IMR-90 (cell line): ENCODE results near the gene KAT6B. TPM values are rescaled to one million over a fixed set of nuclear protein-coding genes. Genes with fewer than 3 reads are reported as not detected.

Experiments
- ATAC-seq: fragments of 200-7000 bp; cut with Tn5 transposase; 2 replicates; pipeline ENCODE4 v1.9.1; 2020; ENCODE audit warnings: low read depth, mild to moderate bottlenecking, moderate library complexity
- BruUV-seq: library from RNA; stranded (reverse); fragments of 400-500 nt; replicated peaks from 2 replicates; lab custom pipeline; 2021; lab: Mats Ljungman, UMichigan
- CTCF ChIA-PET: fragments of 300-600 bp; formaldehyde crosslinking; extraction: SDS; loops from one replicate; lab custom pipeline; 2021; ENCODE audit warnings: antibody characterized with exemption; lab: Yijun Ruan, JAX
- POLR2A ChIA-PET: fragments of 300-600 bp; sonication (Branson Sonifier 250); formaldehyde crosslinking; loops from one replicate; lab custom pipeline; 2022; ENCODE audit warnings: antibody characterized with exemption; ENCODE audit not compliant: unreplicated experiment; lab: Charles Lee
- DNase-seq: peaks from one replicate; pipeline ENCODE4 v3.0.0; 2013
- H2AFZ ChIP-seq: replicated peaks from 2 replicates; pipeline ENCODE3; 2013; ENCODE audit warnings: low read length, mild to moderate bottlenecking; ENCODE audit not compliant: poor library complexity
- H2AK5ac ChIP-seq: 2 replicates; pipeline ENCODE4 v1.6.1; 2013; ENCODE audit warnings: low read depth, low read length, inconsistent platforms
- H2AK9ac ChIP-seq: replicated peaks from 2 replicates; pipeline ENCODE3; 2013; ENCODE audit warnings: mild to moderate bottlenecking, low read depth, low read length, moderate library complexity; ENCODE audit not compliant: poor library complexity
- H2BK120ac ChIP-seq: 2 replicates; pipeline ENCODE4 v1.6.1; 2013; ENCODE audit warnings: low read depth, low read length, inconsistent platforms
- H2BK15ac ChIP-seq: 3 replicates; pipeline ENCODE4 v1.6.1; 2013; ENCODE audit warnings: low read depth, low read length, inconsistent platforms
- H2BK20ac ChIP-seq: 2 replicates; pipeline ENCODE4 v1.6.1; 2013; ENCODE audit warnings: low read depth, mild to moderate bottlenecking, inconsistent platforms, low read length, moderate library complexity
- H2BK5ac ChIP-seq: 2 replicates; pipeline ENCODE4 v1.6.1; 2013; ENCODE audit warnings: mild to moderate bottlenecking, low read depth, low read length, inconsistent platforms; ENCODE audit not compliant: poor library complexity, severe bottlenecking
- H3K14ac ChIP-seq: replicated peaks from 2 replicates; pipeline ENCODE4 v1.6.1; 2013; ENCODE audit warnings: low read depth, low read length, inconsistent platforms
- H3K18ac ChIP-seq: 2 replicates; pipeline ENCODE4 v1.6.1; 2013; ENCODE audit warnings: low read depth, low read length, control low read depth
- H3K23ac ChIP-seq: 2 replicates; pipeline ENCODE4 v1.6.1; 2013; ENCODE audit warnings: low read depth, low read length, inconsistent platforms
- H3K27ac ChIP-seq: 2 replicates; pipeline ENCODE4 v1.5.1; 2013; ENCODE audit warnings: mild to moderate bottlenecking, control low read depth, low read length; ENCODE audit not compliant: insufficient read depth
- H3K27me3 ChIP-seq: 2 replicates; pipeline ENCODE4 v1.6.1; 2013; ENCODE audit warnings: low read length; ENCODE audit not compliant: control insufficient read depth, insufficient read depth
- H3K36me3 ChIP-seq: 2 replicates; pipeline ENCODE4 v1.6.1; 2013; ENCODE audit warnings: low read length, mixed read lengths; ENCODE audit not compliant: control insufficient read depth, insufficient read depth
- H3K4ac ChIP-seq: 2 replicates; pipeline ENCODE4 v1.6.1; 2013; ENCODE audit warnings: low read depth, low read length, inconsistent platforms
- H3K4me1 ChIP-seq: 2 replicates; pipeline ENCODE4 v1.6.1; 2013; ENCODE audit warnings: low read length, mixed read lengths; ENCODE audit not compliant: control insufficient read depth, insufficient read depth
- H3K4me2 ChIP-seq: 2 replicates; pipeline ENCODE4 v1.6.1; 2013; ENCODE audit warnings: low read depth, mild to moderate bottlenecking, control low read depth, low read length, moderate library complexity
- H3K4me3 ChIP-seq: 2 replicates; pipeline ENCODE4 v1.5.1; 2013; ENCODE audit warnings: low read depth, mild to moderate bottlenecking, control low read depth, low read length, moderate library complexity; ENCODE audit not compliant: insufficient read depth
- H3K56ac ChIP-seq: 2 replicates; pipeline ENCODE4 v1.6.1; 2013; ENCODE audit warnings: low read length, inconsistent platforms; ENCODE audit not compliant: insufficient read depth; ENCODE audit errors: extremely low read depth
- H3K79me1 ChIP-seq, 2 experiments: 2 replicates each; pipeline ENCODE4 v1.6.1; 2013; ENCODE audit warnings: low read length in 2 of 2, inconsistent platforms in 1 of 2, low read depth in 1 of 2
- H3K9ac ChIP-seq: 2 replicates; pipeline ENCODE4 v1.6.1; 2013; ENCODE audit warnings: low read depth, low read length, control low read depth
- H3K9me1 ChIP-seq: 2 replicates; pipeline ENCODE4 v1.6.1; 2013; ENCODE audit warnings: low read length, inconsistent platforms; ENCODE audit not compliant: insufficient read depth
- H3K9me3 ChIP-seq: 2 replicates; pipeline ENCODE4 v1.6.1; 2013; ENCODE audit warnings: low read length; ENCODE audit not compliant: control insufficient read depth, insufficient read depth
- H4K20me1 ChIP-seq: 2 replicates; pipeline ENCODE4 v1.6.1; 2013; ENCODE audit warnings: low read length, inconsistent platforms; ENCODE audit not compliant: insufficient read depth
- H4K5ac ChIP-seq: 2 replicates; pipeline ENCODE4 v1.6.1; 2013; ENCODE audit warnings: mild to moderate bottlenecking, low read depth, low read length, control low read depth
- H4K8ac ChIP-seq, 2 experiments: 2 replicates each; pipeline ENCODE4 v1.6.1; 2013; ENCODE audit warnings: low read depth in 2 of 2, low read length in 2 of 2, control low read depth in 1 of 2, inconsistent platforms in 1 of 2
- H4K91ac ChIP-seq: 2 replicates; pipeline ENCODE4 v1.6.1; 2013; ENCODE audit warnings: low read depth, low read length, inconsistent platforms; ENCODE audit not compliant: insufficient read depth
- BHLHE40 ChIP-seq: fragments of 150-350 bp; IDR thresholded peaks from 2 replicates; pipeline ENCODE4 v1.6.1; 2016; ENCODE audit warnings: mild to moderate bottlenecking, low read depth, low read length
- CEBPB ChIP-seq: IDR thresholded peaks from 2 replicates; pipeline ENCODE4 v1.6.1; 2012; ENCODE audit warnings: low read depth, low read length, improper control_type of control experiment
- CHD1 ChIP-seq: IDR thresholded peaks from 2 replicates; pipeline ENCODE4 v1.6.1; 2012; ENCODE audit warnings: low read depth, low read length, improper control_type of control experiment
- FOS ChIP-seq: fragments of 150-350 bp; IDR thresholded peaks from 2 replicates; pipeline ENCODE4 v1.6.1; 2016; ENCODE audit warnings: low read depth, low read length
- MAFK ChIP-seq: IDR thresholded peaks from 2 replicates; pipeline ENCODE4 v1.6.1; 2012; ENCODE audit warnings: low read depth, low read length, improper control_type of control experiment
- MAZ ChIP-seq: IDR thresholded peaks from 2 replicates; pipeline ENCODE4 v1.6.1; 2012; ENCODE audit warnings: low read depth, mild to moderate bottlenecking, low read length, improper control_type of control experiment, moderate library complexity, borderline replicate concordance
- MXI1 ChIP-seq: IDR thresholded peaks from 2 replicates; pipeline ENCODE4 v1.6.1; 2012; ENCODE audit warnings: low read depth, mild to moderate bottlenecking, low read length, moderate library complexity, borderline replicate concordance
- POLR2A ChIP-seq: IDR thresholded peaks from 2 replicates; pipeline ENCODE4 v1.6.1; 2012; ENCODE audit warnings: mild to moderate bottlenecking, low read depth, low read length
- RAD21 ChIP-seq: IDR thresholded peaks from 2 replicates; pipeline ENCODE4 v1.6.1; 2012; ENCODE audit warnings: low read length, improper control_type of control experiment
- RCOR1 ChIP-seq: IDR thresholded peaks from 2 replicates; pipeline ENCODE4 v1.6.1; 2012; ENCODE audit warnings: mild to moderate bottlenecking, low read length, improper control_type of control experiment; ENCODE audit not compliant: insufficient replicate concordance
- SMC3 ChIP-seq: fragments of 150-350 bp; IDR thresholded peaks from 2 replicates; pipeline ENCODE4 v1.6.1; 2016; ENCODE audit warnings: low read depth, mild to moderate bottlenecking, antibody characterized with exemption, low read length, moderate library complexity
- WGBS, 2 experiments: methylation state at CpG; one replicate each; pipeline versions ENCODE4 v1.1.5 to v1.1.7; 2013; ENCODE audit warnings: missing lambda C conversion rate in 2 of 2; ENCODE audit not compliant: insufficient read length in 1 of 2; ENCODE audit errors: extremely low coverage in 2 of 2; 5-methylcytosine and 5-hydroxymethylcytosine counted together
- dilution Hi-C: fragments of 300-500 bp; cut with HindIII; formaldehyde crosslinking; loops from one replicate; pipeline ENCODE4 v1.14.3; 2018; ENCODE audit warnings: low sequenced_read_pairs; ENCODE audit not compliant: unreplicated experiment
- in situ Hi-C: fragments of 300-500 bp; cut with MboI; formaldehyde crosslinking; loops from 3 replicates; pipeline ENCODE4 v1.14.3; 2019; ENCODE audit warnings: low sequenced_read_pairs, inconsistent platforms, mixed read lengths
- intact Hi-C: fragments of 100-400 bp; cut with micrococcal nuclease; formaldehyde crosslinking; loops from 2 replicates; pipeline ENCODE4 v1.10.0; 2022
- polyA plus RNA-seq, 3 experiments: library from polyadenylated mRNA; depleted of rRNA; stranded (reverse); fragments of >200 nt; gene quantifications; 2 replicates each; pipeline ENCODE4 v1.2.3, GENCODE V29; 2012; ENCODE audit warnings: low replicate concordance in 1 of 3
- total RNA-seq: library from RNA; depleted of rRNA; stranded (reverse); fragments of >200 nt; gene quantifications from 2 replicates; pipeline ENCODE4 v1.2.3, GENCODE V29; 2012
- TF ChIP-seq, protein P1 (sequence below): fragments of 150-350 bp; IDR thresholded peaks from 2 replicates; pipeline ENCODE4 v1.6.1; 2017; ENCODE audit warnings: mild to moderate bottlenecking, antibody characterized with exemption, low read length, low read depth
- TF ChIP-seq, protein P2 (sequence below): conservative IDR thresholded peaks from 2 replicates; pipeline ENCODE4 v1.5.1; 2012; ENCODE audit warnings: mild to moderate bottlenecking, low read depth, low read length, improper control_type of control experiment

Gene KAT6B
- total and polyA plus RNA-seq, 2 of the 4 experiments (the other 2 are of a cell fraction): 8.8 to 28.1 TPM

DNA sequence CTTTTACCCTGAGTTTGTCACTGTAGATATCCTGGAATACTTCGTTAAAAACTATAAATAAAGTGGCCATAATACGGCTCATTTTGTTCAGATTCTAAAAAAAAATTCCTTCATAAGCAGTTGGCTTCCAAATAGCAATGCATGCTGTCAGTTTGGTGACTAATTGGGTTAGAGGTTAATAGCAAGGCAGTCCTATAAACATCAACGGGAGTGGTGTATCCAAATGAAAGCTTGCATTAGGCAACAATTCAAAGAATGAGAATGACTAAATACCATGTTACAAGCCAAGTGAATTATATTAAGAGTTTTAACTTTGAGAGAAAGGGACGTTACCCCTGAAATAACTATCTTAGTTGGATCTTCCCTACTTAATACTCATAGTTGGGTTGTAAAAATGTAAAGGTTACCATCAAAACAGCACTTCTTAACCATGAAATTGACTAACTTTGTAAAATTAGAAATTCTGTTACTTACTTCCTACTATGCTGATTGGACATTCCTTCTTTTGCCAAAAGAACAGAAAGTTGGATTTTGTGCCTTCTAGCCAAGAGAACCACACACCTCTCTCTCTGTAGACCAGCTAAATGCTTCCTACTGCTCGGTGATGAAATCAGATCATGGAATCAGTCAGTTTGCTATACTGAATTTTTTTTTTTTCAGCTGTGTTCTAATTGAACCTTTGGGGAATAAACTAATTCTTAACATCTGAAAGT lies 98.0 kb downstream of the KAT6B start:
- dilution Hi-C loops (no loop called here), intact Hi-C loops (loop anchor here (10.0 kb wide), 1 partner anchor 310 kb away; the partner anchor contains the start of gene COMTD1), in situ Hi-C loops (no loop called here)
- Histone ChIP-seq H4K8ac (peak overlapping the region; percentile 58 to 91), H4K5ac (peak overlapping the region; percentile 97; the same call in 1 of the 2 replicates), H3K4me2 (peak overlapping the region; percentile 94), H3K18ac (peak overlapping the region; percentile 99), H3K79me1 (peaks cover 33 to 63% of the 10 kb centered on the region in 2 experiments), H2AK5ac (peak overlapping the region; percentile 48; the same call in 1 of the 2 replicates), H3K4me1 (peaks cover 27% of the 10 kb centered on the region), H3K9ac (peak overlapping the region; percentile 71; the same call in 1 of the 2 replicates), H3K4me3 (peak overlapping the region; percentile 20; the same call in 1 of the 2 replicates), H3K36me3 (no peaks in the 10 kb centered on the region), H3K27ac (peak overlapping the region; percentile 94), H3K23ac (peak overlapping the region; percentile 95), H4K20me1 (0 out of 2 replicates have a peak, but pooled peaks cover 2% of the 10 kb centered on the region), H4K91ac (peak overlapping the region; percentile 97), H3K9me1 (peaks cover 30% of the 10 kb centered on the region), H2BK120ac (peak overlapping the region; percentile 97), H2AK9ac (no peak overlapping the region), H3K9me3 (peaks cover 3% of the 10 kb centered on the region), H3K27me3 (no peaks in the 10 kb centered on the region), H2AFZ (no peak overlapping the region), H3K4ac (peak overlapping the region; percentile 98; the same call in 1 of the 2 replicates), H3K56ac (peak overlapping the region; percentile 96), H2BK20ac (peak overlapping the region; percentile 98), H3K14ac (peak overlapping the region; percentile 95), H2BK15ac (peak overlapping the region; percentile 95; the same call in 1 of the 3 replicates), H2BK5ac (peak overlapping the region; percentile 97)
- CTCF ChIA-PET: interaction anchor here (0.6 kb wide), 1 partner anchor 86 kb away, joined by 3 read pairs; no protein-coding TSS in a partner anchor
- POLR2A ChIA-PET: interaction anchor here (0.7 to 1.3 kb wide), 2 partner anchors 46 to 98 kb away, joined by 3 read pairs; partner anchors contain the start of gene KAT6B
- ATAC-seq (peak; percentile 76), DNase-seq (peak; percentile 97)
- WGBS, 2 experiments: no CpG with 5 or more reads among the region's 5 CpGs
- no TSS peak for BruUV-seq
- no peak for TF ChIP-seq POLR2A
- TF ChIP-seq SMC3: no peak
- TF ChIP-seq CEBPB: peak; percentile 94
- peak; percentile 46 for TF ChIP-seq RCOR1
- TF ChIP-seq RAD21: no peak
- peak; percentile 24; the same call in 1 of the 2 replicates for TF ChIP-seq MAFK
- TF ChIP-seq, protein P1, sequence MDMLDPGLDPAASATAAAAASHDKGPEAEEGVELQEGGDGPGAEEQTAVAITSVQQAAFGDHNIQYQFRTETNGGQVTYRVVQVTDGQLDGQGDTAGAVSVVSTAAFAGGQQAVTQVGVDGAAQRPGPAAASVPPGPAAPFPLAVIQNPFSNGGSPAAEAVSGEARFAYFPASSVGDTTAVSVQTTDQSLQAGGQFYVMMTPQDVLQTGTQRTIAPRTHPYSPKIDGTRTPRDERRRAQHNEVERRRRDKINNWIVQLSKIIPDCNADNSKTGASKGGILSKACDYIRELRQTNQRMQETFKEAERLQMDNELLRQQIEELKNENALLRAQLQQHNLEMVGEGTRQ: no peak
- TF ChIP-seq, protein P2, sequence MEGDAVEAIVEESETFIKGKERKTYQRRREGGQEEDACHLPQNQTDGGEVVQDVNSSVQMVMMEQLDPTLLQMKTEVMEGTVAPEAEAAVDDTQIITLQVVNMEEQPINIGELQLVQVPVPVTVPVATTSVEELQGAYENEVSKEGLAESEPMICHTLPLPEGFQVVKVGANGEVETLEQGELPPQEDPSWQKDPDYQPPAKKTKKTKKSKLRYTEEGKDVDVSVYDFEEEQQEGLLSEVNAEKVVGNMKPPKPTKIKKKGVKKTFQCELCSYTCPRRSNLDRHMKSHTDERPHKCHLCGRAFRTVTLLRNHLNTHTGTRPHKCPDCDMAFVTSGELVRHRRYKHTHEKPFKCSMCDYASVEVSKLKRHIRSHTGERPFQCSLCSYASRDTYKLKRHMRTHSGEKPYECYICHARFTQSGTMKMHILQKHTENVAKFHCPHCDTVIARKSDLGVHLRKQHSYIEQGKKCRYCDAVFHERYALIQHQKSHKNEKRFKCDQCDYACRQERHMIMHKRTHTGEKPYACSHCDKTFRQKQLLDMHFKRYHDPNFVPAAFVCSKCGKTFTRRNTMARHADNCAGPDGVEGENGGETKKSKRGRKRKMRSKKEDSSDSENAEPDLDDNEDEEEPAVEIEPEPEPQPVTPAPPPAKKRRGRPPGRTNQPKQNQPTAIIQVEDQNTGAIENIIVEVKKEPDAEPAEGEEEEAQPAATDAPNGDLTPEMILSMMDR: no peak
- TF ChIP-seq FOS: peak; percentile 74
- TF ChIP-seq BHLHE40: peak; percentile 55; the same call in 1 of the 2 replicates
- no peak for TF ChIP-seq MAZ
- no peak for TF ChIP-seq MXI1
- no peak for TF ChIP-seq CHD1
